GM18517 (cell line): Measurements from ENCODE around the gene HSPA4L.
A peak's percentile ranks its signal among the peaks of the same experiment; 100 is the strongest.

Experiments
- ATAC-seq: cut with Tn5 transposase; IDR thresholded peaks from one replicate; pipeline ENCODE4 v1.9.1; 2021; ENCODE audit warnings: mild to moderate bottlenecking, moderate library complexity; ENCODE audit not compliant: unreplicated experiment

The HSPA4L gene

DNA sequence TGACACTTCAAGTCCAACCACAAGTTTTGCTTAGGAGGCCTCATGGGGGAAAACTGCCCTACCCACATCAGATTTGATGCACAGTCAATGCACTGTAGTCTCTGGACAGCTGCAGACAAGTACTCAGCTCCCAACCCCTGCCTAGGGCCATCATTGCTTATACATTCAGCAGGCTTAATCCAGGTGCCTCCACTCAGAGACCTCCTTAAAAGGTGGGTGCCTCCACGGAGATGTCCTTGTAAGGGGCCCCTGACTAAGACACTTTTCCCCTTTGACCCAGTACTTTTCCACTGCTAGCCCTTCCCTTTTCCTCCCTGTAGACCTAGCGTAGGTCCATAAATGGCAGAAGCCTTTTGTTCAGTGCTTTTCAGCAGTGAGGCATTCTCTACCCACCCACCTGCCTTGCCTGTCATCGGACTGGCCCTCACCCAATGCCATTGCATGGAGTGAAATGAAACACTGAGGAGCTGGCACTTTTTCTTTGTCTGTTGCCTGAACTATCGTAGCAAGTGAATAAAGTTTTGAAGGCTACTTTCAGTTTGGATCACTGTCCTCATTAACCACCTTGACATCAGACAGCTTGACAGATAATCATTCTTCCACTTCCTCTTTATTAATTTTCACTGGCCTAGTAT is 74.8 kb downstream of the HSPA4L start:
- peak; percentile 74 for ATAC-seq

DNA sequence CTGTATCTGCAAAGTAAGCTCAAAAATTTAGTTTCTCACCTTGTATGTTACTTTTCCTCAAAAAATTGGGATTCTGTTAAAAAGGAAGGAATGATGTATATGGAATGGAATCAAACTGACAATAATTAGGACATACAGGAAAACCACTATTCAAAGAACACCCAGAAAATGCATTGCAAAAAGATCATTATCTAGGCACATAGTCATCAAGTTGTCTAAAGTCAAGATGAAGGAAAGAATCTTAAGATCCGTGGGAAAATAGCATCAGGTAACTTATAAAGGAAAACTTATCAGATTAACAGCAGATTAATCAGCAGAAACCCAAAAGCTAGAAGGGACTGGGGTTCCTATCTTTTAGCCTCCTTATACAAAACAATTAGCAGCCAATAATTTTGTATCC is 75.5 kb downstream of the HSPA4L start:
- no peak for ATAC-seq

DNA sequence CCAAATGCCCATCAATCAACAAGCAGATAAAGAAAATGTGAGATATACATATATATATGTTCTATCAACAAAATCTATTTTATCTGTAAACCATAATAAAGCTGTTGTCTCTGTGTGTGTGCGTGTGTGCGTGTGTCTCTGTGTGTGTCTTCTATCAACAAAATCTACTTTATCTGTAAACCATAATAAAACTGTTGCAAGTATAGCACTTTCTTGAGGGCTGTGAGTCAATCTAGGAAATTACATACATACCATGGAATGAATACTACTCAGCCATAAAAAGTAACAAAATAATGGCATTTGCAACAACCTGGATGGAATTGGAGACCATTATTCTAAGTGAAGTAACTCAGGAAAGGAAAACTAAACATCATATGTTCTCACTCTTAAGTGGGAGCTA is 86.1 kb downstream of the HSPA4L start:
- no peak for ATAC-seq

DNA sequence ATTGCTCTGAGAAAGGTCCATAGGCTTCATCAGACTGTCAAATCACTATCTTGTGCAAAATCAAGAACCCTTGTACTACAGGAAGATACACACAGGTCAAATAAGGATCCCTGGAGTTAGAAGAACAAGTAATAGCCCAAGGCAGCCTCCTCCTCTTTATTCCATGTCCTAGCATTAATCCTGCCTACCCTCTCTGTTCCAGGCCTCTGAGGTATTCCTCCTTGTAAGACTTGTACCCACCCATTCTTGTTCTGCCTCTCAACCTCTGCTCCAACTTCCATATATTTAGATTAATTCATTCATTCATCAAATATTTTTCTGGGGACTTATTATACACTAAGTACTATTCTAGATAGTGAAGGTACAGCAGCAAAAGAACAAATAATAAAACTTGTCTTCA is 88.2 kb downstream of the HSPA4L start:
- no peak for ATAC-seq

DNA sequence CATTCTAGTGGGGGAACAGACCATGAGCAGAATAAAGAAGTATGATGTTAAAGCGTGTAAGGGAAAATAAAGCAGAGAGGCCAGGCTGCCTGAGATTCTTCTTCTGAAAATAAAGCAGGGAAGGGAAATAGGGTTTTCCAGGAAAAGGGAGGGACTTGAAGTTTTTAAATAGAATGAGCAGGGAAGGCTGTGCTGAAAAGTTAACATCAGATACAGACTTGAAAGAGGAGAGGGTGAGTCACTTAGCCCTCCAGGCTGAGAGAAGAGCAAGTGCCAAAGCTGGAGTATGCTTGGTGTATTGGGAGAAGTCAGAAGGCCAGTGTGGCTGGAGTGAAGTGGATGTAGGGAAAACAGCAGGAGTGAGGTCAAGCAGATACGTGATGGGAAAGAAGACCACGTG is 88.6 kb downstream of the HSPA4L start:
- ATAC-seq, result no peak

DNA sequence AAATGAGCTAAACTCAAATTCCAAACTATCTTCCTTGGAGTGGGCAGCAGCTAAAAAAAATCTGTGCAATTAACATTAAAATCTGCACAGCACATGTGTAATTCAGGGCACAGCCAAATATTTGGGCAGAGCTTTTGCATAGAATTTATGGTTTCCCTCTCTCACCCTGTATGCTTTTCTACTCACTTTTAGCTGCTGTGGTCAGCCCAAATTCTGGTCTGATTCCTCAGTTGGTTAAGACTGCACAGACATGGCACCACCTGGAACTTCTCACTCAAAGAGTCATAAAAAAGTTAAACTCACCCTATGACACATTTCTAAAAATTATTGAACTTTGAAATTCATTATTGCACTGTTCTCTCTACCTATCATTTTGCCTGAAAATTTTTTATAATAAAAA is 93.7 kb downstream of the HSPA4L start:
- ATAC-seq, result no peak

DNA sequence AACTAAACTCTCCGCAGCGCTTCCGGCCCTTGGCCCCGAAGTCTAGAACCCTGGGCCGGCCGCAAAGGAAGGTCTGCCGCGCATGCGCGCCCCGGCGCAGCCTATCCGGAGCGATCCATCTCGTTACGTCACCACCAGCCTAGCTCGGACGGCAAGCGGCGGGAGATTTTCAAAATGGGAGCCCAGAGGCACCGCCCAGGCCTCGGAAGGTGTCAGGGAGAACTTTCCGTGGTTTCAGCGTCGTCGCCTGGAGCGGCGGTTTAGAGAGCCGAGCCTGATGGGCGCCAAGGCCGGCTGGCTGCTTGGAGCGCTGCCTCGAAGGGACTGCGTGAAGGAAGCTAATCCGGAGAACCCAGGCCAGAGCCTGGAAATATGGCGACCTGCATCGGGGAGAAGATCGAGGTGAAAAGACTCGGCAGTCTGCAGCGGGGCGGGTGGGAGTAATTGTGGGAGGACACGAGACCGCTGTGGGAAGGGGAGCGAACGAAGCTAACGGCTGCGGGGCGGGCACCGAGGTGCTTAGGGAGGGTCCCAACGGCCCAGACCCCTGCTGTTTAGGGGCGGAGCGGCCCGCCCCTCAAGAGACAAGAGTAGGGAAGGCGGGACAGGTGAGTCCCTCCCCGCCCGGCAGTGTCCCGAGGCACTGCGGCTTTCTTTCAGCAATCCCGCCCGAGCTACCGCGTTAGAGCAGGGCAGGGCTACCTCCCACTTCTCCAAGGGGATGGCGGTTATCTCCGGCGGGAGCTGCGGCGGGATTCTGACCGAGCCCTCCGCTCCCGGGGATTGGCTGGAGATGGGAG is 98.8 kb downstream of the HSPA4L start, which contains the start of gene PLK4:
TSS of gene PLK4 (plus strand) at position 131 of the 800 bp plus-strand sequence. CDS start at position 373, 242 bp downstream.
- peak; percentile 93 for ATAC-seq

DNA sequence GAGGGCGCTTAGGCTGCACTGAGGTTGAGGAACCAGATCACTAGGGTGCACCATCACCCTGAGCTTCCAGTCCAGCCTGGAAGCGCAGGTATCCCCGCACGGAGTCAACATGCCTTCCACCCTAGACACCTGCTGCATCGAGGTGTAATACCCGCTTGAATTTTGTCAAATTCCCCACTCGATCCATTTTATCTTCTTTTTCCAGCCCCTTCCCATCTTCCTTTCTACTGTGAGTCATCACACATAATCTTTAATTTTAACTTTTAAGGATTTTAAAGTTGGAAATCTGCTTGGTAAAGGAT is 99.4 kb downstream of the HSPA4L start:
- ATAC-seq, result peak; percentile 37

DNA sequence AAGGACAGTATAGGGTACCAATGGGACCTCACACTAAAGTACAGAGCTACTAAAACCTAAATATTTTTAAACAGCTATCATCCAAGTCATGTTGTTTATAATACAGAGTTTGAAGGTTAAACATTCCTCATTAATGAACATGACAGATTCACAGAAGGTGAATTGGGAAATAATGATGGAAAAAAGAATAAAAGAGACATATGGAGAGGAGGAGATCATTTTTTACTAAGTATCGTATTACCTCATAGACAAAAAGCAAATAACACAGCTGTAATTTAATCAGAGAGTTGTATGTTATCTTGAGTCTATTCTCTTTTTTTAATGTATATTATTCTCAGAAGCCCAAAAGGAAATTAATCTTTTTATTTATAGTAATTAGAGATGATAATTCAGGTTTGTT is 106.4 kb downstream of the HSPA4L start:
- ATAC-seq, result no peak

DNA sequence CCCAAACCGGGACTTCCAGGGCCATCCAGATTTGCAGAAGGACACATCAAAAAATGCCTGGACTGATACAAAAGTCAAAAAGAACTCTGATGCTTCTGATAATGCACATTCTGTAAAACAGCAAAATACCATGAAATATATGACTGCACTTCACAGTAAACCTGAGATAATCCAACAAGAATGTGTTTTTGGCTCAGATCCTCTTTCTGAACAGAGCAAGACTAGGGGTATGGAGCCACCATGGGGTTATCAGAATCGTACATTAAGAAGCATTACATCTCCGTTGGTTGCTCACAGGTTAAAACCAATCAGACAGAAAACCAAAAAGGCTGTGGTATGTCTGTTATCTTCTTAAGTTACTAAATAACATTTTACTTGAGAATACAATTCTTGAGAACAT is 107.8 kb downstream of the HSPA4L start:
- no peak for ATAC-seq
